GM21423 (cell line): ENCODE measurements around the gene LIPI.
"Not testable (repeated sequence)": the region's sequence is repeated elsewhere in the genome, so short reads cannot be mapped to it uniquely, and the experiment has no call there.

ENCODE experiments used
- ATAC-seq: cut with Tn5 transposase; IDR thresholded peaks from one replicate; pipeline ENCODE4 v1.9.1; 2021; ENCODE audit warnings: mild to moderate bottlenecking, moderate library complexity; ENCODE audit not compliant: unreplicated experiment

Gene LIPI

GRCh38 chr21:14075346-14076142 lies 135.2 kb downstream of the LIPI start:
- no peak for ATAC-seq

GRCh38 chr21:14074177-14074576 lies 136.6 kb downstream of the LIPI start:
- ATAC-seq: no peak

GRCh38 chr21:14073615-14074014 lies 137.1 kb downstream of the LIPI start:
- no peak for ATAC-seq

- no peak for ATAC-seq
Measured at GRCh38 chr21:14072761-14073535, 137.8 kb downstream of the LIPI start.

- ATAC-seq: no peak
Measured at GRCh38 chr21:14071902-14072734, 138.6 kb downstream of the LIPI start.

- ATAC-seq: no peak
Measured at GRCh38 chr21:14070968-14071367, 139.8 kb downstream of the LIPI start.

GRCh38 chr21:14070049-14070893 lies 140.5 kb downstream of the LIPI start:
- ATAC-seq: no peak

GRCh38 chr21:14064296-14064645 lies 146.5 kb downstream of the LIPI start:
- no peak for ATAC-seq

GRCh38 chr21:14063620-14064295 lies 147.0 kb downstream of the LIPI start:
- ATAC-seq: not testable (repeated sequence)

- ATAC-seq: not testable (repeated sequence)
Measured at GRCh38 chr21:14062684-14063083, 148.1 kb downstream of the LIPI start.

GRCh38 chr21:14061820-14062219 lies 148.9 kb downstream of the LIPI start:
- ATAC-seq: not testable (repeated sequence)

GRCh38 chr21:14058995-14059627 lies 151.6 kb downstream of the LIPI start:
- not testable (repeated sequence) for ATAC-seq
